Testis (tissue), 3 donors: ENCODE data around the gene HDHD5. TPM values are rescaled to one million over a fixed set of nuclear protein-coding genes. Genes with fewer than 3 reads are reported as not detected.

Experiments
- DNase-seq: peaks from one replicate; pipeline ENCODE4 v3.0.0-alpha.2; 2019
- H3K27ac ChIP-seq, 2 donors: fragments of 200-600 bp; sonication (generic); one replicate each; pipeline ENCODE4 v1.5.1; 2019
- H3K27me3 ChIP-seq: fragments of 200-600 bp; sonication (generic); one replicate; pipeline ENCODE4 v1.5.1; 2019
- H3K36me3 ChIP-seq: fragments of 200-600 bp; sonication (generic); one replicate; pipeline ENCODE4 v1.5.1; 2017; ENCODE audit warnings: low read depth; ENCODE audit errors: missing control alignments
- H3K4me1 ChIP-seq: fragments of 200-600 bp; sonication (generic); one replicate; pipeline ENCODE4 v1.5.1; 2019
- H3K4me3 ChIP-seq, 2 donors: fragments of 200-600 bp; sonication (generic); one replicate each; pipeline ENCODE4 v1.5.1; 2017 to 2019
- H3K9me3 ChIP-seq: fragments of 200-600 bp; sonication (generic); one replicate; pipeline ENCODE4 v1.5.1; 2017
- CTCF ChIP-seq, 3 experiments: fragments of 450-650 bp in 2 of 3; fragments of 200-600 bp in 1 of 3; sonication (generic) in 1 of 3; IDR thresholded peaks; one replicate each; pipeline ENCODE4 v1.5.1; 2016 to 2019; ENCODE audit warnings: antibody characterized with exemption in 3 of 3, mild to moderate bottlenecking in 2 of 3, moderate library complexity in 1 of 3
- POLR2A ChIP-seq: fragments of 450-650 bp; IDR thresholded peaks from one replicate; pipeline ENCODE4 v1.6.1; 2017; ENCODE audit warnings: antibody characterized with exemption, mild to moderate bottlenecking, moderate library complexity
- WGBS, 2 donors: methylation state at CpG; one replicate each; pipeline ENCODE4 v1.1.5; 2018; 5-methylcytosine and 5-hydroxymethylcytosine counted together
- intact Hi-C: fragments of 100-400 bp; cut with DNase I; formaldehyde crosslinking; loops from one replicate; pipeline ENCODE4 v1.15.1; 2023; ENCODE audit warnings: low total_unique reads
- polyA plus RNA-seq: library from polyadenylated mRNA; stranded (reverse); fragments of 350-450 nt; fragmentation: Illumina TruSeq; extraction: RNeasy Lipid Tissue Mini Kit (QIAGEN cat#74804); gene quantifications from one replicate; pipeline ENCODE4 v1.2.3, GENCODE V29; 2014; ENCODE audit warnings: low read depth, low replicate concordance; ENCODE audit not compliant: insufficient read depth
- total RNA-seq, 2 donors: library from RNA; depleted of rRNA; stranded (reverse); fragments of >200 nt; gene quantifications; one replicate each; pipeline ENCODE4 v1.2.3, GENCODE V29; 2016

The HDHD5 gene
- total and polyA plus RNA-seq, 3 donors from 2014 or later, result 34.0 to 46.3 (median 41.5) TPM

DNA sequence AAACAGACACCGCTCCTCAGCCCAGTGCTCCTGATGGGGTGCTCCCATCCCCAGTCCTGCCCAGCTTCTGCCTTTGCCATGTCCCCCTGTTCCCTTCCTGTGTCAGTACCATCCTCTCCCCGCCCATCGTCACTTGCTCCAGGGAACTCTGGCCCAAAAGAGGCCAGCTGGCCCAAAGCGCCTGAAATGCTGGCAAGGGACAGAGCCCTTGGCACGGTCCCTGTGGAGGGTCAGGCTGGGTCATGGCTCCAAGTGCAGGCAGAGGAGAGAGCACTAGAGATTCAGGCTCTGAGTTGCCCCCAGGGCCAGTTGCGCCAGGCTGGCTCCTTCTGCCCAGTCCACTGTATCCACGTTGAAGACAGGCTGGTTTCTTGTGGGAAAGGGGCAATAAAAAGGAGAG, 8.4 kb upstream of the HDHD5 start:
- no peak overlapping the region for H3K4me3 ChIP-seq
- no peak overlapping the region for H3K27ac ChIP-seq
- DNase-seq, result peak; percentile 44
- intact Hi-C loops, result loop anchor here (10.0 kb wide), 1 partner anchor 83 kb away; the partner anchor contains the start of gene IL17RA
- H3K4me1 ChIP-seq, result peaks cover 6% of the 10 kb centered on the region
- H3K9me3 ChIP-seq, result no peaks in the 10 kb centered on the region
- no peaks in the 10 kb centered on the region for H3K36me3 ChIP-seq
- TF ChIP-seq CTCF (IDR thresholded peaks at IDR 0.05), result no peak
- no peak for TF ChIP-seq POLR2A
- H3K27me3 ChIP-seq, result no peaks in the 10 kb centered on the region
- 41 to 47% methylated on average over 7 of the region's 7 CpGs for WGBS, 2 donors

DNA sequence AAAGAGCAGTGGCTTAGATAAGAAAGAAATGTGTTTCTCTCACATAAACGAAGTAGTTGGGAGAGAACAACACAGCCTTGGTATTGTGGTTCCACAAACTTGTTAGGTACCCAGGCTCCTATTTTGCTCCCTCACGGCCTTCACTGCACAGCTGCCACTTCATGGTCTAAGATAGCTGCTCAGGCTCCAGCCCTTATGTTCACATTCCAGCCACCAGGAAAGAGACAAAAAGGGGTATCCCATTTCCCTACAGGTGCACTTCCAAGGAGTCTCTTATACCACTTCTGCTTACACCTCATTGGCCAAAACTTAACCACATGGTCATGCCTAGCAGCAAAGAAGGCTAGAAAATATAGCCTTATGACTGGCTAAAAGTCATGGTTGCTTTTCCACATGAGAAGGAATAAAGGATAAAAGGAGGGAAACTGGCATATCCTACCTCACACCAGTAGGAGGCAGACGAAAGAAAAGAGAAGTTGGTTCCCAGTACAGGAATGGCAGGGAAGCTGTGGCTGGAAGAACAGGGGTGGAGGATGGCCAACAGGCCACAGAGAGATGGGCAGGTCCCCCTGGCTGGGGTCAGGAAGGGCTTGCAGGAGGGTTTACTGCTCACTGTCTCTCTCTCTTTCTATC, 5.4 kb upstream of the HDHD5 start:
- H3K36me3 ChIP-seq, result no peaks in the 10 kb centered on the region
- no peak for DNase-seq
- 80 to 86% methylated on average over 3 of the region's 3 CpGs for WGBS, 2 donors
- H3K9me3 ChIP-seq, result no peaks in the 10 kb centered on the region
- no peak overlapping the region for H3K4me3 ChIP-seq
- H3K27me3 ChIP-seq, result no peaks in the 10 kb centered on the region
- no peak for TF ChIP-seq CTCF (IDR thresholded peaks at IDR 0.05)
- intact Hi-C loops, result loop anchor here (10.0 kb wide), 1 partner anchor 80 kb away; the partner anchor contains the start of gene IL17RA
- H3K4me1 ChIP-seq, result peaks cover 7% of the 10 kb centered on the region
- H3K27ac ChIP-seq, result no peak overlapping the region

- no peaks in the 10 kb centered on the region for H3K27me3 ChIP-seq
- H3K27ac ChIP-seq, result no peak overlapping the region
- TF ChIP-seq CTCF (IDR thresholded peaks at IDR 0.05) (no peak), POLR2A (no peak)
- intact Hi-C loops, result loop anchor here (10.0 kb wide), 1 partner anchor 78 kb away; the partner anchor contains the start of gene IL17RA
- H3K9me3 ChIP-seq, result no peaks in the 10 kb centered on the region
- DNase-seq, result no peak
- no peak overlapping the region for H3K4me3 ChIP-seq
- H3K36me3 ChIP-seq, result no peaks in the 10 kb centered on the region
- 68 to 81% methylated on average over 8 of the region's 8 CpGs for WGBS, 2 donors
- H3K4me1 ChIP-seq, result peaks cover 7% of the 10 kb centered on the region
These were observed 3.7 kb upstream of the HDHD5 start for GRCh38 chr22:17162731-17163130.

DNA sequence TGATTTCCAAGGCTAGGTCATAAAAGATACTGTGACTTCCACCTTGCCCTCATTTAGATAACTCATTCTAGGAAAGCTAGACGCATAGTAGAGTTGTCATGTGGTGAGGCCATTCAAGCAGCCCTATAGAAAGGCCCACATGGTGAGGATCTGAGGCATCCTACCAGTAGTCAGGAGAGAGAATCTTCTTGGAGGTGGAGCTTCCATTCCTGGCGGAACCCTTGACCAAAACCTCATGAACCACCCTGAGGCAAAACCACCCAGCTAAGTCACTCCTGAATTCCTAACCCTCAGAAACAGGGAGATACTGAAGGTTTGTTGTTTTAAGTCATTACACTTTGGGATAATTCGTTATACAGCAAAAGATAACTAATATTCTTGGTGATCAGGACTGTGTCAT, 2.9 kb upstream of the HDHD5 start:
- Histone ChIP-seq H3K27ac (no peak overlapping the region), H3K36me3 (no peaks in the 10 kb centered on the region), H3K27me3 (no peaks in the 10 kb centered on the region), H3K4me1 (peaks cover 10% of the 10 kb centered on the region), H3K9me3 (no peaks in the 10 kb centered on the region), H3K4me3 (no peak overlapping the region)
- TF ChIP-seq CTCF (IDR thresholded peaks at IDR 0.05) (no peak), POLR2A (no peak)
- intact Hi-C loops, result loop anchor here (10.0 kb wide), 1 partner anchor 77 kb away; the partner anchor contains the start of gene IL17RA
- WGBS, 2 donors, result 92 to 95% methylated on average over 3 of the region's 3 CpGs
- DNase-seq, result no peak

DNA sequence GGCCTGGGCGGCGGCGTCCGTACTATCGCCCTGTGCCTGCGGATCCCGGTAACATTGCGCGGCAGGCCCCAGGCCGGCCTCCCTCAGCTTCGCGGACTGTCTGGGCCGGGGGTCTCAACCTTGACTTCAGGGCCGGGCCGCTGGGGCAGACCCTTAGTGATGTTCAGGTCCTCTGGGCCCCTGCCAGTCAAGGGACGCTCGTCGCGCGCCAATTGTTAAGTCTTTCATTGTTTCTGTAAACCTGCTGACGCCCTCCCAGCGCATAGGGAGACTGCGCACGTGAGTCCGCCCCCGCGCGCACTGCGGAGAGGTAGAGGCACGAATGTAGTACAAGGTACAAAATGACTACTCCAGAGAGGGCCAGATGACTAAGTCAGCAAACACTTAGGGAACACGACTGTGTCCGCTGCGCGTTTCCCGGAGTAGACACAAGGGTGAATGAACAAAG, 451 bp upstream of the HDHD5 start:
- DNase-seq, result peak; percentile 71
- Histone ChIP-seq H3K36me3 (no peaks in the 10 kb centered on the region), H3K27ac (peak overlapping the region; percentile 84 to 92), H3K4me1 (peaks cover 10% of the 10 kb centered on the region), H3K4me3 (peak overlapping the region; percentile 78 to 91), H3K9me3 (no peaks in the 10 kb centered on the region), H3K27me3 (no peaks in the 10 kb centered on the region)
- TF ChIP-seq CTCF (IDR thresholded peaks at IDR 0.05) (no peak), POLR2A (no peak)
- intact Hi-C loops, result no loop called here
- WGBS, 2 donors, result 2 to 3% methylated on average over 17 to 34 of the region's 35 CpGs
